GM12878 (cell line): ENCODE data around the gene FKBP11. TPM values are rescaled to one million over a fixed set of nuclear protein-coding genes. Genes with fewer than 3 reads are reported as not detected.

Experiments
- CREB1 ChIP-seq: IDR thresholded peaks from 2 replicates; pipeline ENCODE4 v1.6.1; 2012; ENCODE audit warnings: low read depth, mild to moderate bottlenecking, inconsistent platforms
- CTCF ChIP-seq, 3 experiments: IDR thresholded peaks in 2 of 3; conservative IDR thresholded peaks in 1 of 3; 2 replicates each; pipeline ENCODE4 v1.5.1; 2011; ENCODE audit warnings: low read depth in 3 of 3, low read length in 3 of 3, mild to moderate bottlenecking in 3 of 3, control low read depth in 2 of 3, moderate library complexity in 2 of 3, inconsistent platforms in 1 of 3, mixed read lengths in 1 of 3; ENCODE audit not compliant: control insufficient read depth in 2 of 3, insufficient read depth in 1 of 3; ENCODE audit errors: extremely low read depth in 1 of 3
- IRF5 ChIP-seq: fragments of 450-650 bp; IDR thresholded peaks from 2 replicates; pipeline ENCODE4 v1.6.1; 2017; ENCODE audit warnings: borderline replicate concordance
- TARDBP ChIP-seq: IDR thresholded peaks from 2 replicates; pipeline ENCODE4 v1.6.1; 2016; ENCODE audit warnings: borderline replicate concordance
- ZNF592 ChIP-seq: fragments of 450-650 bp; IDR thresholded peaks from 2 replicates; pipeline ENCODE4 v1.6.1; 2017; ENCODE audit warnings: mild to moderate bottlenecking, moderate library complexity
- polyA plus RNA-seq, 11 experiments: library from polyadenylated mRNA; depleted of rRNA in 4 of 11; unstranded in 6 of 11; stranded (reverse) in 5 of 11; fragments of >200 nt; fragmentation: Nextera tagmentation in 4 of 11; fragmentation: Illumina TruSeq in 1 of 11; extraction: Ambion mirVana in 4 of 11; extraction: Trizol in 1 of 11; gene quantifications; 1 replicate in 1 of 11; 2 replicates in 10 of 11; pipeline versions ENCODE4 v1.2.1 to v1.2.3, GENCODE V29; 2011 to 2016; ENCODE audit warnings: inconsistent platforms in 2 of 11, missing spikeins in 2 of 11, low read depth in 1 of 11
- total RNA-seq, 4 experiments: library from RNA; depleted of rRNA in 3 of 4; stranded (reverse); fragments of >200 nt in 3 of 4; fragmentation: Illumina TruSeq in 1 of 4; extraction: Trizol in 1 of 4; gene quantifications; 2 replicates each; pipeline versions ENCODE4 v1.2.1 to v1.2.3, GENCODE V29; 2013 to 2021

Gene FKBP11
- total and polyA plus RNA-seq, 10 of the 15 experiments (the other 5 are each of a cell fraction or from before 2014, with no cell fraction given): 25.0 to 135 (median 56.5) TPM

- TF ChIP-seq ZNF592 (no peak), IRF5 (no peak), CREB1 (0 out of 2 replicates have a peak, but pooled peaks have one; percentile 10), CTCF (IDR thresholded peaks at IDR 0.05 in 2 of 3, conservative IDR thresholded peaks at IDR 0.05 in 1 of 3; ENCODE audit: control insufficient read depth in 2 of 3, extremely low read depth in 1 of 3, insufficient read depth in 1 of 3, low read depth in 3 of 3, low read length in 3 of 3) (peak; percentile 94 to 95 (median 95)), TARDBP (no peak)
Observed at GRCh38 chr12:48890657-48891418, 34.5 kb downstream of the FKBP11 start (continued).
